AG04449 (cell line): Measurements from ENCODE around the gene RPSA.
"Not testable (repeated sequence)": the region's sequence is repeated elsewhere in the genome, so short reads cannot be mapped to it uniquely, and the experiment has no call there.

Experiments used
- CTCF ChIA-PET: fragments of 350-600 bp; formaldehyde crosslinking; extraction: SDS; loops from one replicate; lab custom pipeline; 2021; ENCODE audit warnings: antibody characterized with exemption; lab: Yijun Ruan, JAX
- POLR2A ChIA-PET: fragments of 400-600, 350-600 bp; formaldehyde crosslinking; extraction: SDS; loops from one replicate; lab custom pipeline; 2020; ENCODE audit warnings: antibody characterized with exemption, inconsistent platforms; lab: Yijun Ruan, JAX
- DNase-seq: peaks from one replicate; pipeline ENCODE4 v3.0.0-alpha.2; 2010; ENCODE audit warnings: low read depth, low spot score
- H3K4me3 ChIP-seq: 2 replicates; pipeline ENCODE4 v1.5.1; 2011; ENCODE audit warnings: low read depth, mild to moderate bottlenecking, control low read depth, low read length
- CTCF ChIP-seq: IDR thresholded peaks from one replicate; pipeline ENCODE4 v1.5.1; 2011; ENCODE audit warnings: mild to moderate bottlenecking, moderate library complexity, low read length, control low read depth, inconsistent platforms; ENCODE audit not compliant: insufficient read depth; ENCODE audit errors: missing control alignments

RPSA gene

GRCh38 chr3:39406368-39407258, at the start of gene RPSA:
Gene RPSA, plus strand, starts transcription at chr3:39406720. Its CDS starts 934 bp downstream, at chr3:39407654.
- peak; percentile 70 for DNase-seq
- ChIA-PET CTCF (interaction anchor here (1.0 to 4.9 kb wide), 4 partner anchors 10 to 280 kb away, joined by 3 to 33 read pairs (median 4); no protein-coding TSS in a partner anchor), POLR2A (interaction anchor here (0.5 to 1.7 kb wide), 8 partner anchors 9 to 39 kb away, joined by 3 to 14 read pairs (median 4); no protein-coding TSS in a partner anchor)
- peak; percentile 44 for TF ChIP-seq CTCF
- peak within 1 kb of the TSS; percentile 89 for H3K4me3 ChIP-seq

- no peak for TF ChIP-seq CTCF
- POLR2A ChIA-PET: no interaction called here
- H3K4me3 ChIP-seq: no peak overlapping the region
- CTCF ChIA-PET: no interaction called here
- DNase-seq: no peak
Measured at GRCh38 chr3:39358333-39358732, 48.2 kb upstream of the RPSA start.

- ChIA-PET CTCF (no interaction called here), POLR2A (no interaction called here)
- no peak for DNase-seq
- no peak for TF ChIP-seq CTCF
- no peak overlapping the region for H3K4me3 ChIP-seq
Measured at GRCh38 chr3:39361252-39361927, 45.1 kb upstream of the RPSA start.

GRCh38 chr3:39362192-39362591, 44.3 kb upstream of the RPSA start:
- TF ChIP-seq CTCF: no peak
- DNase-seq: no peak
- ChIA-PET POLR2A (no interaction called here), CTCF (no interaction called here)
- H3K4me3 ChIP-seq: no peak overlapping the region

- no peak overlapping the region for H3K4me3 ChIP-seq
- ChIA-PET CTCF (interaction anchor here (1.2 to 1.6 kb wide), 2 partner anchors 16 to 71 kb away, joined by 3 read pairs; no protein-coding TSS in a partner anchor), POLR2A (no interaction called here)
- DNase-seq: no peak
- TF ChIP-seq CTCF: no peak
Measured at GRCh38 chr3:39362812-39363211, 43.7 kb upstream of the RPSA start.

- POLR2A ChIA-PET, CTCF ChIA-PET, DNase-seq, H3K4me3 ChIP-seq: not testable (repeated sequence)
Measured at GRCh38 chr3:39370450-39370849, 36.1 kb upstream of the RPSA start.
